Lung (tissue), 12 donors: ENCODE data around the gene PITPNM1. TPM values are rescaled to one million over a fixed set of nuclear protein-coding genes. Genes with fewer than 3 reads are reported as not detected.
"Not testable (repeated sequence)": the region's sequence is repeated elsewhere in the genome, so short reads cannot be mapped to it uniquely, and the experiment has no call there.

Experiments
- ATAC-seq: fragments of 200-7000 bp; cut with Tn5 transposase; one replicate; pipeline ENCODE4 v1.9.1; 2020; ENCODE audit warnings: moderate number of reproducible peaks; ENCODE audit not compliant: insufficient read depth, low FRiP score
- DNase-seq, 3 donors: peaks; one replicate each; pipeline ENCODE4 v3.0.0-alpha.2; 2013 to 2017
- H3K27ac ChIP-seq, 2 donors: one replicate each; pipeline ENCODE4 v1.5.1; 2013; ENCODE audit warnings: mild to moderate bottlenecking in 2 of 2, moderate library complexity in 2 of 2, control low read depth in 1 of 2, inconsistent platforms in 1 of 2, low read depth in 1 of 2, low read length in 1 of 2
- H3K27me3 ChIP-seq, 3 donors: one replicate each; pipeline ENCODE4 v1.5.1; 2013; ENCODE audit warnings: low read length in 2 of 3; ENCODE audit not compliant: control insufficient read depth in 3 of 3, insufficient read depth in 3 of 3
- H3K36me3 ChIP-seq, 4 donors: one replicate each; pipeline ENCODE4 v1.5.1; 2013; ENCODE audit warnings: low read length in 4 of 4, mild to moderate bottlenecking in 1 of 4, moderate library complexity in 1 of 4; ENCODE audit not compliant: control insufficient read depth in 4 of 4, insufficient read depth in 4 of 4
- H3K4me1 ChIP-seq, 5 donors: one replicate each; pipeline ENCODE4 v1.5.1; 2013; ENCODE audit warnings: low read length in 5 of 5, mild to moderate bottlenecking in 2 of 5, moderate library complexity in 1 of 5; ENCODE audit not compliant: control insufficient read depth in 5 of 5, insufficient read depth in 5 of 5
- H3K4me3 ChIP-seq: one replicate; pipeline ENCODE4 v1.5.1; 2013; ENCODE audit warnings: mild to moderate bottlenecking, control low read depth, moderate library complexity
- H3K9ac ChIP-seq, 2 donors: one replicate each; pipeline ENCODE4 v1.5.1; 2013; ENCODE audit warnings: low read length in 2 of 2, control low read depth in 1 of 2; ENCODE audit not compliant: insufficient read depth in 1 of 2
- H3K9me3 ChIP-seq, 4 donors: one replicate each; pipeline ENCODE4 v1.5.1; 2013; ENCODE audit warnings: low read length in 3 of 4, mild to moderate bottlenecking in 1 of 4, moderate library complexity in 1 of 4; ENCODE audit not compliant: control insufficient read depth in 4 of 4, insufficient read depth in 3 of 4
- CTCF ChIP-seq: IDR thresholded peaks from 2 replicates; pipeline ENCODE4 v1.5.1; 2012; ENCODE audit warnings: mild to moderate bottlenecking; ENCODE audit errors: control extremely low read depth, extremely low read depth
- WGBS, 2 donors: extraction: QIAGEN DNeasy Blood & Tissue Kit; methylation state at CpG; one replicate each; pipeline ENCODE4 v1.1.7; 2013; 5-methylcytosine and 5-hydroxymethylcytosine counted together
- polyA plus RNA-seq, 2 donors: library from polyadenylated mRNA; stranded (reverse); fragments of 200-250 nt; gene quantifications; one replicate each; pipeline ENCODE4 v1.2.1, GENCODE V29; 2013
- total RNA-seq, 2 donors: library from RNA; depleted of rRNA in 1 of 2; stranded (reverse); fragments of >200 nt in 1 of 2; gene quantifications; one replicate each; pipeline ENCODE4 v1.2.1, GENCODE V29; 2014 to 2021
- donor health status: control.
- donor health status: control.
- donor health status: Bipolar disorder and iron deficiency.
- donor health status: healthy.
- donor health status: DM: yes; HTN: yes; CAD: no.

Gene PITPNM1
- total and polyA plus RNA-seq, 4 donors = 23.2 to 67.3 (median 36.3) TPM

- TF ChIP-seq CTCF = no peak
These were observed 38.0 kb downstream of the PITPNM1 start for GRCh38 chr11:67466962-67467771.

GRCh38 chr11:67466367-67466766, 38.8 kb downstream of the PITPNM1 start:
- no peaks in the 10 kb centered on the region for H3K9me3 ChIP-seq
- 84% methylated on average over 5 of the region's 5 CpGs for WGBS, 2 donors
- no peak for DNase-seq
- H3K4me3 ChIP-seq = no peak overlapping the region
- no peak overlapping the region for H3K27ac ChIP-seq
- H3K36me3 ChIP-seq = no peaks in the 10 kb centered on the region
- no peaks in the 10 kb centered on the region for H3K27me3 ChIP-seq
- peaks cover 0 to 20% (median 4%) of the 10 kb centered on the region in 5 donors for H3K4me1 ChIP-seq
- ATAC-seq = no peak
- TF ChIP-seq CTCF = no peak
- no peak overlapping the region for H3K9ac ChIP-seq

More at GRCh38 chr11:67466962-67467771, 38.0 kb downstream of the PITPNM1 start:
- no peaks in the 10 kb centered on the region for H3K27me3 ChIP-seq
- DNase-seq = no peak
- 68 to 85% methylated on average over 11 of the region's 11 CpGs for WGBS, 2 donors
- H3K9me3 ChIP-seq = no peaks in the 10 kb centered on the region
- peak overlapping the region in 1 of 2 donors; percentile 86 for H3K27ac ChIP-seq
- no peaks in the 10 kb centered on the region for H3K36me3 ChIP-seq
- H3K9ac ChIP-seq = no peak overlapping the region
- no peak for ATAC-seq
- no peak overlapping the region for H3K4me3 ChIP-seq
- H3K4me1 ChIP-seq = peaks cover 0 to 20% (median 4%) of the 10 kb centered on the region in 5 donors

DNA sequence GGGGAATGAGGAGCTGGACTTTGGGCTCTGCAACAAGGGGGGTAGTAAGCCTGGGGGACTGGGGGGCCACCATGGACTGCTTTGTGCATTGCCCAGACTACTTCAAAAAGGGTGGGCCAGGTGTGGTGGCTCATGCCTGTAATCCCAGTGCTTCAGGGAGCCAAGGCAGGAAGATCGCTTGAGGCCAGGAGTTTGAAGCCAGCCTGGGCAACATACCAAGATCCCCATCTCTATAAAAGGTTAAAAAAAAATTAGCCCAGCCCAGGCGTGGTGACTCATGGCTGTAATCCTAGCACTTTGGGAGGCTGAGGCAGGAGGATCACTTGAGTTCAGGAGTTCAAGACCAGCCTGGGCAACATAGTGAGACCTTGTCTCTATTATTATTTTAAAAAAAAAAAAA, 39.6 kb downstream of the PITPNM1 start:
- peaks cover 0 to 20% (median 4%) of the 10 kb centered on the region in 5 donors for H3K4me1 ChIP-seq
- H3K4me3 ChIP-seq, ATAC-seq, H3K27me3 ChIP-seq, DNase-seq, H3K36me3 ChIP-seq, H3K9me3 ChIP-seq, H3K9ac ChIP-seq: not testable (repeated sequence)
- 71 to 94% methylated on average over 2 of the region's 2 CpGs for WGBS, 2 donors
- H3K27ac ChIP-seq = peak overlapping the region; percentile 90 to 96

GRCh38 chr11:67465189-67465510, 40.0 kb downstream of the PITPNM1 start:
- ATAC-seq (no peak), DNase-seq (no peak)
- peaks cover 0 to 19% (median 4%) of the 10 kb centered on the region in 5 donors for H3K4me1 ChIP-seq

More at GRCh38 chr11:67465189-67465510, 40.0 kb downstream of the PITPNM1 start:
- Histone ChIP-seq H3K9ac (no peak overlapping the region), H3K36me3 (no peaks in the 10 kb centered on the region), H3K27me3 (no peaks in the 10 kb centered on the region), H3K9me3 (no peaks in the 10 kb centered on the region), H3K27ac (peak overlapping the region; percentile 90 to 96), H3K4me3 (peak overlapping the region; percentile 73)
- TF ChIP-seq CTCF = no peak
- WGBS, 2 donors = 53 to 79% methylated on average over 3 of the region's 3 CpGs
